ENCODE data around the gene AK1. TPM values are rescaled to one million over a fixed set of nuclear protein-coding genes. Genes with fewer than 3 reads are reported as not detected.

The AK1 gene
- polyA plus RNA-seq, 1 of the 3 experiments (the other 2 are of a cell fraction): 125 TPM

GRCh38 chr9:127829205-127829906 is 48.1 kb downstream of the AK1 start (continued):
- TF ChIP-seq REST (IDR thresholded peaks at IDR 0.05; ENCODE audit: low read depth, low read length): no peak

- WGBS (ENCODE audit: low lambda C conversion rate): 90% methylated on average over 12 of the region's 34 CpGs
- Histone ChIP-seq H3K9ac (no peak overlapping the region), H2AFZ (ENCODE audit: low read depth) (no peak overlapping the region), H3K4me1 (ENCODE audit: control insufficient read depth in 1 of 2, insufficient read depth in 2 of 2, low read depth in 1 of 2, low read length in 1 of 2) (peaks cover 0 to 4% of the 10 kb centered on the region in 2 experiments; a peak in 1 of 4 replicates), H3K4me2 (no peak overlapping the region), H3K9me2 (no peaks in the 10 kb centered on the region), H3K79me2 (ENCODE audit: insufficient read depth) (no peaks in the 10 kb centered on the region), H3K27me3 (ENCODE audit: insufficient read depth) (no peaks in the 10 kb centered on the region), H3K36me3 (replicated peaks in 1 of 2; ENCODE audit: control insufficient read depth in 1 of 2, insufficient read depth in 2 of 2, low read length in 1 of 2) (peaks cover 3 to 13% of the 10 kb centered on the region in 2 experiments), H3K27ac (ENCODE audit: low read depth in 2 of 2, low read length in 1 of 2) (no peak overlapping the region), H4K20me1 (ENCODE audit: insufficient read depth) (no peaks in the 10 kb centered on the region), H3F3A (replicated peaks; ENCODE audit: insufficient read depth) (no peaks in the 10 kb centered on the region), H3K9me3 (no peaks in the 10 kb centered on the region), H3K4me3 (ENCODE audit: low read depth in 2 of 2, low read length in 1 of 2) (no peak overlapping the region)
- ChIA-PET POLR2A (no interaction called here), CTCF (interaction anchor here (0.6 to 1.2 kb wide), 3 partner anchors 22 to 93 kb away, joined by 3 to 4 read pairs (median 3); no protein-coding TSS in a partner anchor)
- no peak for DNase-seq
- TF ChIP-seq NFIC (IDR thresholded peaks at IDR 0.05; ENCODE audit: borderline replicate concordance) (no peak), ELF1 (IDR thresholded peaks at IDR 0.05) (no peak), IRF3 (IDR thresholded peaks at IDR 0.05; ENCODE audit: low read depth, low read length) (no peak), POLR2AphosphoS5 (IDR thresholded peaks at IDR 0.05; ENCODE audit: low read depth, low read length) (no peak), RXRA (IDR thresholded peaks at IDR 0.05; ENCODE audit: borderline replicate concordance, low read depth) (no peak), GATA2 (CRISPR knock-in tag; IDR thresholded peaks at IDR 0.05) (no peak), PBX3 (IDR thresholded peaks at IDR 0.05) (no peak), JUND (IDR thresholded peaks at IDR 0.05) (no peak), USF1 (IDR thresholded peaks at IDR 0.05; ENCODE audit: borderline replicate concordance, low read depth) (no peak), USF2 (IDR thresholded peaks at IDR 0.05; ENCODE audit: borderline replicate concordance, low read depth, low read length) (no peak), RAD21 (IDR thresholded peaks at IDR 0.05; ENCODE audit: low read length) (no peak), EZH2phosphoT487 (IDR thresholded peaks at IDR 0.05; ENCODE audit: borderline replicate concordance, low read depth) (no peak), ZBTB33 (IDR thresholded peaks at IDR 0.05; ENCODE audit: borderline replicate concordance, low read depth) (no peak), MAX (IDR thresholded peaks at IDR 0.05; ENCODE audit: low read depth) (no peak), RCOR1 (IDR thresholded peaks at IDR 0.05; ENCODE audit: low read length) (no peak)
These were observed 49.0 kb downstream of the AK1 start for GRCh38 chr9:127828262-127829031.
